Stomach (tissue), 9 donors: ENCODE results near the gene KRTAP9-7. TPM values are rescaled to one million over a fixed set of nuclear protein-coding genes. Genes with fewer than 3 reads are reported as not detected.

Experiments
- DNase-seq, 2 donors: peaks; one replicate each; pipeline versions ENCODE4 v3.0.0 to v3.0.0-alpha.2; 2013 to 2019
- H3K27ac ChIP-seq, 5 donors: fragments of 200-600 bp in 4 of 5; sonication (generic) in 4 of 5; one replicate each; pipeline ENCODE4 v1.5.1; 2013 to 2019; ENCODE audit warnings: mild to moderate bottlenecking in 1 of 5, moderate library complexity in 1 of 5
- H3K27me3 ChIP-seq, 3 donors: fragments of 200-600 bp; sonication (generic); one replicate each; pipeline ENCODE4 v1.5.1; 2017 to 2019; ENCODE audit warnings: mixed run types in 1 of 3
- H3K36me3 ChIP-seq, 4 donors: fragments of 200-600 bp; sonication (generic); 1 replicate in 3 of 4; 2 replicates in 1 of 4; pipeline ENCODE4 v1.5.1; 2016 to 2019
- H3K4me1 ChIP-seq, 4 donors: fragments of 200-600 bp; sonication (generic); one replicate each; pipeline ENCODE4 v1.5.1; 2016 to 2019
- H3K4me3 ChIP-seq, 4 donors: fragments of 200-600 bp; sonication (generic) in 3 of 4; one replicate each; pipeline ENCODE4 v1.5.1; 2016 to 2019; ENCODE audit warnings: mild to moderate bottlenecking in 1 of 4
- H3K9me3 ChIP-seq, 4 donors: fragments of 200-600 bp; sonication (generic); one replicate each; pipeline ENCODE4 v1.5.1; 2016 to 2019
- CTCF ChIP-seq, 7 experiments: fragments of 450-650 bp in 4 of 7; fragments of 200-600 bp in 3 of 7; sonication (generic) in 3 of 7; IDR thresholded peaks; one replicate each; pipeline ENCODE4 v1.5.1; 2016 to 2019; ENCODE audit warnings: antibody characterized with exemption in 7 of 7, control low read depth in 2 of 7, mild to moderate bottlenecking in 1 of 7
- EP300 ChIP-seq: sonication (generic); formaldehyde crosslinking; IDR thresholded peaks from one replicate; pipeline ENCODE4 v1.6.1; 2017; ENCODE audit warnings: antibody characterized with exemption
- POLR2A ChIP-seq, 4 donors: fragments of 450-650 bp; IDR thresholded peaks; one replicate each; pipeline ENCODE4 v1.6.1; 2016; ENCODE audit warnings: antibody characterized with exemption in 4 of 4, control low read depth in 2 of 4, mild to moderate bottlenecking in 1 of 4, moderate library complexity in 1 of 4
- POLR2AphosphoS5 ChIP-seq, 3 donors: sonication (generic); formaldehyde crosslinking; IDR thresholded peaks; one replicate each; pipeline ENCODE4 v1.6.1; 2016; ENCODE audit warnings: antibody characterized with exemption in 3 of 3
- WGBS, 5 donors: extraction: QIAGEN DNeasy Blood & Tissue Kit in 3 of 5; methylation state at CpG; one replicate each; pipeline versions ENCODE4 v1.1.5 to v1.1.7; 2013 to 2018; 5-methylcytosine and 5-hydroxymethylcytosine counted together
- intact Hi-C: fragments of 100-400 bp; cut with DNase I; formaldehyde crosslinking; loops from one replicate; pipeline ENCODE4 v1.15.1; 2023; ENCODE audit warnings: low total_unique reads
- polyA plus RNA-seq, 3 donors: library from polyadenylated mRNA; stranded (reverse); fragments of 200-250 nt; gene quantifications; one replicate each; pipeline ENCODE4 v1.2.3, GENCODE V29; 2013
- total RNA-seq, 5 donors: library from RNA; depleted of rRNA; stranded (reverse); fragments of >200 nt; gene quantifications; one replicate each; pipeline versions ENCODE4 v1.1.0 to v1.2.3, GENCODE V29; 2014 to 2016
- donor health status: healthy with polysubstance abuse.
- donor health status: Bipolar disorder and iron deficiency.
- donor health status: healthy.

Gene KRTAP9-7
- total and polyA plus RNA-seq, 8 donors = not detected

- peaks cover 0 to 6% (median 0%) of the 10 kb centered on the region in 4 donors for H3K4me1 ChIP-seq
- WGBS, 5 donors = 61 to 81% (median 69%) methylated on average over 4 to 7 of the region's 7 CpGs
- no peaks in the 10 kb centered on the region for H3K36me3 ChIP-seq
- DNase-seq = no peak
- no peaks in the 10 kb centered on the region for H3K9me3 ChIP-seq
- no peak for TF ChIP-seq POLR2A (IDR thresholded peaks at IDR 0.05)
- no peak for TF ChIP-seq CTCF (IDR thresholded peaks at IDR 0.05)
- TF ChIP-seq EP300 = no peak
- TF ChIP-seq POLR2AphosphoS5 (IDR thresholded peaks at IDR 0.05) = no peak
- intact Hi-C loops = no loop called here
- H3K4me3 ChIP-seq = peak within 1 kb of the TSS in 1 of 4 donors; percentile 12
- peak within 1 kb of the TSS in 2 of 5 donors; percentile 52 to 69 for H3K27ac ChIP-seq
- peaks cover 0 to 27% (median 0%) of the 10 kb centered on the region in 3 donors for H3K27me3 ChIP-seq
Measured at GRCh38 chr17:41308918-41309359, 33.4 kb downstream of the KRTAP9-7 start, which contains the start of gene KRTAP16-1. KRTAP16-1 (minus strand) TSS chr17:41309309; CDS start chr17:41309253, 56 bp downstream.

- no peak overlapping the region for H3K27ac ChIP-seq
- TF ChIP-seq POLR2A (IDR thresholded peaks at IDR 0.05) = no peak
- no peak for DNase-seq
- intact Hi-C loops = no loop called here
- H3K4me1 ChIP-seq = peaks cover 0 to 6% (median 0%) of the 10 kb centered on the region in 4 donors
- H3K36me3 ChIP-seq = no peaks in the 10 kb centered on the region
- no peaks in the 10 kb centered on the region for H3K9me3 ChIP-seq
- peaks cover 0 to 40% (median 0%) of the 10 kb centered on the region in 3 donors for H3K27me3 ChIP-seq
- no peak overlapping the region for H3K4me3 ChIP-seq
- 69 to 86% (median 76%) methylated on average over 1 of the region's 1 CpG for WGBS, 5 donors
Measured at GRCh38 chr17:41311111-41311510, 35.6 kb downstream of the KRTAP9-7 start.

GRCh38 chr17:41315204-41315794 is 39.8 kb downstream of the KRTAP9-7 start, which contains the start of gene KRTAP17-1:
KRTAP17-1 (minus strand) TSS chr17:41315710; CDS start chr17:41315650, 60 bp downstream.
- 82 to 88% (median 84%) methylated on average over 17 to 24 of the region's 24 CpGs for WGBS, 5 donors
- Histone ChIP-seq H3K27ac (no peak within 1 kb of the TSS), H3K9me3 (peaks cover 0 to 12% (median 0%) of the 10 kb centered on the region in 4 donors), H3K36me3 (no peaks in the 10 kb centered on the region), H3K4me3 (no peak within 1 kb of the TSS), H3K27me3 (peaks cover 0 to 19% (median 3%) of the 10 kb centered on the region in 3 donors), H3K4me1 (no peaks in the 10 kb centered on the region)
- DNase-seq = no peak
- TF ChIP-seq POLR2AphosphoS5 (IDR thresholded peaks at IDR 0.05) (no peak), EP300 (no peak), CTCF (IDR thresholded peaks at IDR 0.05) (no peak)
- intact Hi-C loops = no loop called here

- WGBS, 5 donors = 74 to 79% (median 76%) methylated on average over 16 to 17 of the region's 17 CpGs
- no peaks in the 10 kb centered on the region for H3K4me1 ChIP-seq
- peaks cover 0 to 19% (median 3%) of the 10 kb centered on the region in 3 donors for H3K27me3 ChIP-seq
- TF ChIP-seq EP300 = no peak
- TF ChIP-seq CTCF (IDR thresholded peaks at IDR 0.05) = no peak
- TF ChIP-seq POLR2A (IDR thresholded peaks at IDR 0.05) = no peak
- no peak for TF ChIP-seq POLR2AphosphoS5 (IDR thresholded peaks at IDR 0.05)
- H3K36me3 ChIP-seq = no peaks in the 10 kb centered on the region
- peaks cover 0 to 17% (median 0%) of the 10 kb centered on the region in 4 donors for H3K9me3 ChIP-seq
- intact Hi-C loops = no loop called here
- no peak overlapping the region for H3K4me3 ChIP-seq
- no peak for DNase-seq
- no peak overlapping the region for H3K27ac ChIP-seq
Measured at GRCh38 chr17:41315814-41316445, 40.4 kb downstream of the KRTAP9-7 start.
